Body of pancreas (tissue), 4 donors: ENCODE measurements around the gene FCAMR. TPM values are rescaled to one million over a fixed set of nuclear protein-coding genes. Genes with fewer than 3 reads are reported as not detected.

Experiments used
- ATAC-seq: fragments of 150-250 bp; one replicate; pipeline ENCODE4 v1.9.1; 2016
- DNase-seq, 4 donors: peaks; one replicate each; pipeline ENCODE4 v3.0.0-alpha.2; 2019
- H3K27ac ChIP-seq, 4 donors: fragments of 200-600 bp; sonication (generic); 1 replicate in 3 of 4; 2 replicates in 1 of 4; pipeline versions ENCODE4 v1.5.1 to v1.6.1; 2016 to 2019; ENCODE audit warnings: mild to moderate bottlenecking in 1 of 4, mixed read lengths in 1 of 4, moderate library complexity in 1 of 4
- H3K27me3 ChIP-seq, 2 donors: fragments of 200-600 bp; sonication (generic); one replicate each; pipeline ENCODE4 v1.6.0; 2016; ENCODE audit warnings: mild to moderate bottlenecking in 1 of 2
- H3K36me3 ChIP-seq, 2 donors: fragments of 200-600 bp; sonication (generic); replicated peaks in 1 of 2; 2 replicates each; pipeline ENCODE4 v1.5.1; 2016; ENCODE audit warnings: low read depth in 2 of 2; ENCODE audit not compliant: insufficient read depth in 1 of 2
- H3K4me1 ChIP-seq: fragments of 200-600 bp; sonication (generic); one replicate; pipeline ENCODE4 v1.6.0; 2016
- H3K4me3 ChIP-seq, 2 donors: fragments of 200-600 bp; sonication (generic); 1 replicate in 1 of 2; 2 replicates in 1 of 2; pipeline ENCODE4 v1.5.1; 2016 to 2019
- H3K9me3 ChIP-seq, 3 donors: fragments of 200-600 bp; sonication (generic); 1 replicate in 2 of 3; 2 replicates in 1 of 3; pipeline ENCODE4 v1.5.1; 2016
- POLR2A ChIP-seq, 3 donors: fragments of 450-650 bp; IDR thresholded peaks; one replicate each; pipeline ENCODE4 v1.6.1; 2016; ENCODE audit warnings: antibody characterized with exemption in 3 of 3, mild to moderate bottlenecking in 2 of 3
- WGBS, 2 donors: methylation state at CpG; one replicate each; pipeline ENCODE4 v1.1.5; 2017; 5-methylcytosine and 5-hydroxymethylcytosine counted together
- intact Hi-C: fragments of 100-400 bp; cut with DNase I; formaldehyde crosslinking; loops from one replicate; pipeline ENCODE4 v1.15.1; 2023
- total RNA-seq, 2 donors: library from RNA; depleted of rRNA; stranded (reverse); fragments of >200 nt; gene quantifications; one replicate each; pipeline ENCODE4 v1.1.0, GENCODE V29; 2016
- TF ChIP-seq, protein P1 (sequence below), 7 experiments: fragments of 450-650 bp in 4 of 7; fragments of 200-600 bp in 3 of 7; sonication (generic) in 3 of 7; IDR thresholded peaks; one replicate each; pipeline ENCODE4 v1.5.1; 2016 to 2019; ENCODE audit warnings: antibody characterized with exemption in 7 of 7

The FCAMR gene
- total RNA-seq, 2 donors from 2014 or later = not detected

GRCh38 chr1:206945779-206946178 is 24.5 kb downstream of the FCAMR start:
- H3K27me3 ChIP-seq = no peaks in the 10 kb centered on the region
- no peak overlapping the region for H3K4me3 ChIP-seq
- peak overlapping the region in 2 of 4 donors; percentile 37 to 58 for H3K27ac ChIP-seq
- peaks cover 38% of the 10 kb centered on the region for H3K4me1 ChIP-seq
- WGBS, 2 donors = 73 to 76% methylated on average over 4 of the region's 4 CpGs
- DNase-seq = no peak
- H3K36me3 ChIP-seq = no peaks in the 10 kb centered on the region
- no peak for TF ChIP-seq POLR2A (IDR thresholded peaks at IDR 0.05)
- TF ChIP-seq, protein P1, sequence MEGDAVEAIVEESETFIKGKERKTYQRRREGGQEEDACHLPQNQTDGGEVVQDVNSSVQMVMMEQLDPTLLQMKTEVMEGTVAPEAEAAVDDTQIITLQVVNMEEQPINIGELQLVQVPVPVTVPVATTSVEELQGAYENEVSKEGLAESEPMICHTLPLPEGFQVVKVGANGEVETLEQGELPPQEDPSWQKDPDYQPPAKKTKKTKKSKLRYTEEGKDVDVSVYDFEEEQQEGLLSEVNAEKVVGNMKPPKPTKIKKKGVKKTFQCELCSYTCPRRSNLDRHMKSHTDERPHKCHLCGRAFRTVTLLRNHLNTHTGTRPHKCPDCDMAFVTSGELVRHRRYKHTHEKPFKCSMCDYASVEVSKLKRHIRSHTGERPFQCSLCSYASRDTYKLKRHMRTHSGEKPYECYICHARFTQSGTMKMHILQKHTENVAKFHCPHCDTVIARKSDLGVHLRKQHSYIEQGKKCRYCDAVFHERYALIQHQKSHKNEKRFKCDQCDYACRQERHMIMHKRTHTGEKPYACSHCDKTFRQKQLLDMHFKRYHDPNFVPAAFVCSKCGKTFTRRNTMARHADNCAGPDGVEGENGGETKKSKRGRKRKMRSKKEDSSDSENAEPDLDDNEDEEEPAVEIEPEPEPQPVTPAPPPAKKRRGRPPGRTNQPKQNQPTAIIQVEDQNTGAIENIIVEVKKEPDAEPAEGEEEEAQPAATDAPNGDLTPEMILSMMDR (IDR thresholded peaks at IDR 0.05) = no peak
- ATAC-seq = no peak
- H3K9me3 ChIP-seq = no peaks in the 10 kb centered on the region
- intact Hi-C loops = no loop called here

DNA sequence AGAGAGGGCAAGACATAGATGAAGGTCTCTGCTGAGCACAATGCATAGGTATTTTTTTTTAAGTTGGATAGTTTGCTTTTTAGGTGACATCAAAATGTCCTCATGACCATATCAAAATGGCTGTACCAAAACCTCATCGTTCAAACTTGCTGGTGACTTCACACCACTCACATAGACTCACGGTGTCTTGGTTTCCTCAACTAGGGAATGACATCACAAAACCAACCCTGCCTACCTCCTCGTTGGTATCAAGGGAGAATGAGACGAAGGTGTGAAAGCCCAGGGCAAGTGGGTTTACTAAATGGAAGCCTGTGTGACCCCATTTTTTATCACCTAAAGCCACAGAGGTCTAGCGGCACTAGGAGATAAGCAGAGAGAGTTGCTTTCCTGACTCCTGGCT is 25.6 kb downstream of the FCAMR start:
- no peak for ATAC-seq
- no peaks in the 10 kb centered on the region for H3K36me3 ChIP-seq
- no peak for TF ChIP-seq POLR2A (IDR thresholded peaks at IDR 0.05)
- TF ChIP-seq, protein P1 (IDR thresholded peaks at IDR 0.05) = no peak
- no peaks in the 10 kb centered on the region for H3K27me3 ChIP-seq
- no peak overlapping the region for H3K27ac ChIP-seq
- no peak for DNase-seq
- H3K9me3 ChIP-seq = no peaks in the 10 kb centered on the region
- H3K4me1 ChIP-seq = peaks cover 37% of the 10 kb centered on the region
- 55 to 58% methylated on average over 4 to 5 of the region's 5 CpGs for WGBS, 2 donors
- intact Hi-C loops = no loop called here
- no peak overlapping the region for H3K4me3 ChIP-seq

- Histone ChIP-seq H3K36me3 (no peaks in the 10 kb centered on the region), H3K4me3 (no peak overlapping the region), H3K27me3 (no peaks in the 10 kb centered on the region), H3K4me1 (peaks cover 30% of the 10 kb centered on the region), H3K27ac (peak overlapping the region in 3 of 4 donors; percentile 42 to 68 (median 59)), H3K9me3 (no peaks in the 10 kb centered on the region)
- TF ChIP-seq, protein P1 (IDR thresholded peaks at IDR 0.05) = no peak
- no peak for TF ChIP-seq POLR2A (IDR thresholded peaks at IDR 0.05)
- 15 to 16% methylated on average over 6 of the region's 6 CpGs for WGBS, 2 donors
- intact Hi-C loops = no loop called here
- DNase-seq = peak; percentile 31 to 62 (median 42)
- peak; percentile 73 for ATAC-seq
Measured at GRCh38 chr1:206941766-206942418, 28.4 kb downstream of the FCAMR start.

DNA sequence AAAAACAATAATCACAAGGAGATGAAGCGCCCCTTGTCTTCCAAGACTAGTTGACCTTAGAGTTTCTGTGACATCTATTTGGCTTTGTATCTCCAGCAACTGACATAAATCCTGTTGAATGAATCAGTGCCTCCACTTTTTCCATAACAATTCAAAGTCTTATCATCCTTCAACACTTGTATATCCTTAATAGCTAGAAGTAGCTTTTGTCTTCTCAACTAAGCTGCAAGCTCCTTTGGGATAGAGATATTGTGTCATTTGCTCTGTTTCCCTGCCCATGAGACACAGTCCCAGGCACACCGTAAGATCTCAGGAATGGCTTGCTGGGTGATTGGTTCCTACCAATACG is 29.7 kb downstream of the FCAMR start:
- Histone ChIP-seq H3K4me3 (no peak overlapping the region), H3K27me3 (no peaks in the 10 kb centered on the region), H3K36me3 (no peaks in the 10 kb centered on the region), H3K4me1 (peaks cover 22% of the 10 kb centered on the region), H3K27ac (no peak overlapping the region), H3K9me3 (no peaks in the 10 kb centered on the region)
- intact Hi-C loops = no loop called here
- 92 to 97% methylated on average over 3 of the region's 3 CpGs for WGBS, 2 donors
- TF ChIP-seq POLR2A (IDR thresholded peaks at IDR 0.05) = no peak
- TF ChIP-seq, protein P1 (IDR thresholded peaks at IDR 0.05) = no peak
- DNase-seq (no peak), ATAC-seq (no peak)
